Measurements from ENCODE around the gene SDK1.

SDK1 gene

DNA sequence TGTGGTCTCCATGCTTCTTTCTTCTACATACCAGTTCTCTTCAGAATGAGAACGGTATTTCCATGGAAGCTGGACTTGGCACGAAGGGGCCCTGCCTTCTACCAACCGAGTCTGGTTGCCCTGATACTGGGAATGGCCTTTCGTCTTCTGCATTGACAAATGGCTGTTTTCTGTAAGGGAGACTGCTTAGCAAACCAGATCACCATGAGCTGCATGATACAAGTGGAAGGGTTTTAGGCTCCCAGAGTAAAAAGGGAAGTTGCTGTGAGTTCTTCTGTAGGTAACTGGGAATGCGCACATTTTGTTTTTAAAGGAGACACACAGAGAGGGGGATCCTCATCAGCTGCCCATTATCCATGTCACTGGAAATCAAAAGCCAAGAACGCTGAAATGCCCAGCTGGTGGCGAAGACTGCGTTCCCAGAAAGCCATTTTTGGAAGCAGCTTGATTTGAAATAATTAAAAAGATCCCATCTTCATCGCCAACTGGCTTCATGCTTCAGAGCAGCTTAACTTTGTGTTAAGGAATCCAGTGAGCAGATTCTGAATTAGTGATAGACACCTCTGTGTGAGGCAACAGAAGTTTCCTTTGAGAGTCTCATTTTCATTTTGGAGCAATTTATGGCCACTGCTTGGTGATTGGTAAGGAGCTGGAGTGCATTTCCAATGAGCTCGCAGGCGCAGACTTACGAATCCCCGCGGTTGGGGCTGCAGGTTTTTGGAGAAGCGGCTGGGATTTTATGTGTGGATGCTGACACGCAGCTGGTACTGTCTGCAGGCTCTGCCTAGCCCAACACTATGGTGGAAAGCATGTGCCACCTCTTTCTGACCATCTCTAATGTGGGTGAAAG lies 708.4 kb downstream of the SDK1 start:
- no peak for DNase-seq

DNA sequence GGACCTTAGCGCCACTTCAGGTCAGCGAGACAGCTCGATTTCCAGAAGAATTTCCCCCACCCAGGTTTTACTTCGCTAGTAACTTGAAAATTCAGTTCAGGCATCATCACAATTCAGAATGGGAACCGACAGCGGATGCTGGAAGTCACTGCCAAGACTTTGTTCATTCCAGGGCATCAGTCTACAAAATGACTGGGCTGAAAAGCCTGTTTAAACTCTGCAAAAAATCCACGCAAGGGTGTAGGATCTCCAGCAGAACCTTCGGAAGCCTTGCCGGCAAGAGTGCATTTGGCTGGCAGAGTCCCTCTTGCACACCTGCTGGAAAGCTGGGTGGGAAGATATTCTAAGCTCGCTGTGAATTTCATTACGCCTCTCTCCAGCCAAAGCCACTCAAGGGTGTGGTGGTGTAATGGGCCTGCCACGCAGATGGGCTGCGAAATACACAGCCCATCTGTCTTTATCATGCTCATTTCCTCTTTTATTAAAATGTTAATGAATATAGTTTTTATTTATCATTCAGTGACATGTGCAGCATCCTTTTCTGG lies 709.1 kb downstream of the SDK1 start:
- DNase-seq, result no peak

DNA sequence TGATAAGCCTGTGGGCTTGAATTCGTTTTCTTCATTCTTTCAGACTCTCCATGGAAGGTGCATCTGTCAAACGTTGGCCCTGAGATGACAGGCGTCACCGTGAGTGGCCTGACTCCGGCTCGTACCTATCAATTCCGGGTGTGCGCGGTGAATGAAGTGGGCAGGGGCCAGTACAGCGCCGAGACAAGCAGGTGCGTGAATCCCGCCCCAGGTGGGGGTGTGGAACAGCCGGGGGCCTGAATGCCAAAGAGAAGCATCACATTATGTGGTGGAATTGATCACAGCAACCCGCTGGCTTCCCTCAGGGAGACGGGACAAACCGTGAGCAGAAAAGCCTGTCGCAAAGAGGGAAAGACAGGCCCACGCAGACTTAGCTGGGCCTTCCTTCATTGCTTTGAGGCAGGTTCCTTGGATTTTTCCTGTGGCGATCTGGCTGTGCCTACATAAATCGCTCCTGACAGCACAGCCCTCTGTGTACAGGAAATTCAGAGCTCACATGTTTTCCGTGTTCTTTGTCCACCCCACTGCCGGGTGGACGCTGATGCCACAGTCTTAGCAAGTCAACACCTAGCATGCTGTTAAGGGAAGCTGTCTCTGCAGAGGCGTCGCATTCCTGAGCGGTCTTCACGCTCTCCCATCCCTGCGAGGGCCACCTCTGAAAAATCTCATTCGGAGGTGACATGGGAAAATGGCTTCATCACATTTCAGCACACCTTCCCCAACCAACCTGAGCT lies 710.0 kb downstream of the SDK1 start:
- DNase-seq, result no peak

DNA sequence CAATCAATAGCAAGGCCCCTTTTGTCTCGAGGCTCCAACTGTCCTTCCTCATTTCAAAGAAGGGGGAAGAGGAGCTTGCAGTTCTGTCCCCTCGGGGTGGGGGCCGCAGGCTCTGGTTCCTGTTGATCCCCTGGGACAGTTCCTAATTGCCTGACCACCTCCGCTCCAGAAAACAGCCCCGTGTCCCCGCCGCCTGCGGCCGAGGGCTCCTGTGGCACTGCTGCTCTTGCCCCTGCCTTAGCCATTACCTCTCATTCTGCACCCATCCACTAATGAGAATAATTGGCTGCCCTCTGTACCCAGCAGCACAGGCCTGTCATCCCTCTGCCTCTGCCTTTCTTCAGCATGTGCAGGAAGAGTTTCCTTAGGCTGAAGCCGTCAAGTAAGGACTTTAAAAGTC lies 712.7 kb downstream of the SDK1 start:
- no peak for DNase-seq

DNA sequence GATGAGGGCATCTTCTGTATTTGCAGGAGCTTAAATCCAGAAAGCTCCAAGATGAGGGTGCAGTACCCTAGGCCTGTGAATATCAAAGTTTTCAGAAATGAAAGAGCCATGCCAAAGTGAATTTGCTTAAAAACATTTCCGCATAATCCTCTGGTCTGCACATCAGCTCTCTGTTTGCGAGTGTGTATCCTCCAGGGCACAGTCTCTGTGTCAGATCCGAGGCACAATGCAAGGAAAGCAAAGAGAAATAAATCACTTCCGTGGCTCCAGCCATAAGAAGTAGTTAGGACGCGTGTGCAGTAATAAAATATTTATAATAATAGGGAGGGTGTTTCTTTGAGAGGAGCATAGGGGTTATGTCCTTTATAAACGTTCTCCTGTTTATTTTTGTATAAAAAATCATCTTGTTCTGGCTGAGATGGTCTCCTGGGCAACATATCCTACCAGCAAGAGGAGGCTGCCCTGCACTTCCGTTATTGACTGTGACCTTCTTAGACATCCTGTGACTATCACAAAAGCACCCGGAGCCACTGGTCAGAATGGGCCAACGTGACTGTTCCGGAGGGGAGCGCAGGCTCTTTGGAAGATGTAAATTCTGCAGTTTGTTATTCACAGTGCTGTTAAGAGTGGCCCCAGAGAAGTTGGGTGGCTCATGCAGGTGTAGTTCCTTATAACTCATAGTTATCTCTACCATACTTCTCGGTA lies 713.4 kb downstream of the SDK1 start:
- DNase-seq, result no peak

DNA sequence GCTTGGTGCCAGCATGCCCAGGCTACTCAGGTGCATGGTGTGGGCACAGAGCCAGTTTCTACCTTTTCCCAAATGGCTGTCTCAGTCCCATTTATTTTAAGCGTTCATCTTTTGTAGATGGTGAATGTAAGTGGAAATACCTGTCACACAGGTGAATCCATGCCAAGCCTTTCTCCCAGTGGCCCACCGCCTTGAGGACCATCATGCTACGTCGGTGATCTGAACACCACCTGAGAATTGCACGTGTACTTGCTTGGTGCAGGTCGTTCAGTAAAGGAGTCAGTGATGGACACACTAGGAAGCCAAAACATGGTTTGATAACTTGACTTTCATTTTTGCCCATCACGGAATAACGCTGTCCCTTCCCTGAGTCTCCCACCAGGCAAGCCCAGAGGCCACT lies 714.3 kb downstream of the SDK1 start:
- no peak for DNase-seq

DNA sequence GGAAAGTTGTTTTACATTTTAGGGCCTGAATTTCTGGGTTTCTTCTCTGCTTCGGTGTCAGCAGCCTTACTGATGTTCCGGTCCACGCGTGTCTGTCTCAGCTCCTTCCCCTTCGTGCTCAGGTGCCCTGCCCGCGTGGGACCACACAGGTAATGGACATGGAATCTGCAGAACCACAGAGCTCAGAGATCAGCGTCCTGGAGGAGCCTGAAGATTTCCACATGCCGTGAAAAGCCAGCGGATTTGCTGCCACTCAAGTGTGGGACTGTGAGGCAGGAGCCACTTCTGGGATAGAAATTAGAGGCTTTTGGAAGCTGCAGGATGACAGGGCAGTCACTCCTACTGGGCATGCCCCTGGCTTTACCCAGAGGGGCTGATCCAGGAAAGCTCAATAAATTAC lies 714.9 kb downstream of the SDK1 start:
- no peak for DNase-seq

DNA sequence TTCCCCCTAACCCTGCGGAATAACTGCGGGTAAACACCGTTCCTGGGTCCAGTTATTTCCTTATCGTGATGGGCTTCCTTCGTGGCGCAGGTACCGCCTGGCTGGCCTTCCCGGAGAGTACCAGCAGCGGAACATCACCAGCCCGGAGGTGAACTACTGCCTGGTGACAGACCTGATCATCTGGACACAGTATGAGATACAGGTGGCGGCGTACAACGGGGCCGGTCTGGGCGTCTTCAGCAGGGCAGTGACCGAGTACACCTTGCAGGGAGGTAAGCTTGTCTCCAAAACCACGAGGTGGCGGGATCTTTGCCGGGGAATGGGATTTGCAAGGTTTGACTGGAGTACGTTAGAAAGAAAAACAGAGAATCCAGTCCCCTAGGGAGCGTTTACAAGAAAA lies 716.0 kb downstream of the SDK1 start:
- no peak for DNase-seq

DNA sequence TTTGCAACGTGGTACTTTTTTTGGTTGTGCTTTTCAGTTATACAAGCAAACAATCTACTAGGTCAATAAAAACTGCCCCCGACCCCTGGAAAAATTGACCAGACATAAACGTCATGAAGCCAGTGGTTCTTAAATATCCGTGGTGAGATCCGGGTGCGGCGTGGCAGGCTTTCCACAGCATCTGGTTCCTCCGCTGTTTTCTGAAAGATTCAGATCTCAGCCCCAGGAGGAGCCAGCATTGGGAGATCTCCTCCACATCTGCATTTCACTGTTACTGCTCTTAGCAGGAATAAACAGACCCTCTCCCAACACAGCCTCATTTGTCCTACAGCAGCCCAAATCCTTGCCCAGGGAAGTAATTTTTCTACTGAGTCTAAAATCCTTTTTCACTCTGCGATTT lies 716.7 kb downstream of the SDK1 start:
- DNase-seq, result no peak

DNA sequence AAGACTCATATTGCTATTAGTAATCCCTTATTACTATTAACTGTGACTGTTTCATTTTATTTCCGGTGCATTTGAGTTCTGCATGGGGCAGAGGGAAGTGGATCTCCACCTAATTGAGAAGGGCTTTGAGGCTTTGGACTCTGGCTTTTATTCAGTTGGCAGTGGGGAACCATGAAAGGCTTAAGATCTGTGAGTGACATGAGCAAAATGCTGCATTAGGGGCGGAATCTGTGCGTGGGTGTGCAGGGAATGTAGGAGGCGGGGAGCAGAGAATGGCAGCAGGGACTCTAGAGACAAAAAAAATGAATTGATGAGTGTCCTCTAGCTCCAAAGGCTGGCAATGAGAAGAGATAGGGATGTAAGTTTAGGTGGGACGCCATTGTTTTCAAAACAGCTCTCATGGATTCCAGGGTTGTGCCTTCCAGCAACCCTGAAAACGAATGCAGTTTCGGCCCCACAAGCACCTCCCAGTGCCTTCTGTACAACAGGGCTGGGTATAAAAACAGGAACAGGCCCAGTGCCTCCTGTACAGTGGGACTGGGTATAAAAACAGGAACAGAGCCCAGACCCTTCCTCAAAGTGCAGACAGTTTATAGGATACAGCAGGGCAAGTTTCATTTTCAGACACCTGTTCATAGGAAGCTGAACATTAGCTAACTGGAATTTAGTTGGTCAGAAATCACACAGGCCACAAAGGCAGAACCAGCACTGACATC lies 717.7 kb downstream of the SDK1 start:
- DNase-seq, result no peak

DNA sequence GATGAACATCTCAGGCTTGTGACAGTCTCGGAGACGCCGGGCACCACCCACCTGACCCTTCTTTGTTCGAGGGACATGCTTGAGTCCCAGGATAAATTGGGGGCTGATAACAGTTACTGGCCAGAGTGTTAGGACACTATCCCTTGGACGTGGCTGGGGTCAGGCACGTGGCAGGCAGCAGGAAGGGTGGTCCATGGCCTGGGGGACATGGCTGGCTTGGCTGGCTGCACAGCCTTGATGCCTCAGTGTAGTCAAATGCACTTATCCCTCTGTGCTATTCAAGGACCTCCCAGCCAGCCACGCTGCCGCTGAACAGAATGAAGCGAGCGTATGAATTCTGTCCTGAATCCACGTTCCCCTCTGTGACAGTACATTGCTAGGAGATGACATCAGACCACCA lies 719.0 kb downstream of the SDK1 start:
- DNase-seq, result no peak

DNA sequence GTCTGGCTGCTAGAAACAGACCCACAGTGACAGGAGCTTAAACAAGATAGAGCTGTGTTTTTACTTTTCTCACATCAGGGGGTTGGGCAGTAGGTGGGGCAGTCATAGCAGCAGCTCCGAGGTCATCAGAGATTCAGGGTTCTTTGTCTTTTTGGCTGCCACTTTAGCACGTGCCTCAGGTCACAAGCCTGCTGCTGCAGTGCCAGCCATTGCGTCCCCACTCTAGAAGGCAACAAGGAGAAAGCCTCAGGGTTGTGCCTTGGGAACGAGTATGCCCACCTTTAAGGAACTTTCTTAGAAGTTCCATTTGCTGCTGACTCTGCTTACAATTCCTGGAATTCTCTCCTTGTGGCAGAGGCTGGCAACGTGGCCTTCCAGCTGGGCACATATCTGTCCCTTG lies 720.4 kb downstream of the SDK1 start:
- DNase-seq, result no peak

DNA sequence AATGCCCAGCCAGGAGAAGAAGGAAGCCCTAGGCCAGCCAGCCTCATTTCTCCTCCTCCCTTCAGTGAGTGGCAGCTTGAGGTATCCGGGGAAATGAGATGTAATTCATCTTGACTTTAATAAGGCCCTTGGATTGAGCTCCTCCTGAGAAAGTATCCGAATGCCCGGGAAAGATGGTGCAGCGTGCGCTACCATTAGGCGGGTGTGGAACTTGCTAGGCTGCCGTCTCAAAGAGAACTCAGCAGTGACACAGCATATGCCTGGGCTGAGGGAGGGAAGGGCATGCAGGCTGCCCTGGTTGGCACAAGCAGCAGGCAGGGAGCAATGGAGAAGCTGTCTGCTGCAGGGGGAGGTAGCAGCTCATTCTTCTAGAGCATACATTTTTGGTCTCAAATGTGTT lies 721.2 kb downstream of the SDK1 start:
- DNase-seq, result no peak

DNA sequence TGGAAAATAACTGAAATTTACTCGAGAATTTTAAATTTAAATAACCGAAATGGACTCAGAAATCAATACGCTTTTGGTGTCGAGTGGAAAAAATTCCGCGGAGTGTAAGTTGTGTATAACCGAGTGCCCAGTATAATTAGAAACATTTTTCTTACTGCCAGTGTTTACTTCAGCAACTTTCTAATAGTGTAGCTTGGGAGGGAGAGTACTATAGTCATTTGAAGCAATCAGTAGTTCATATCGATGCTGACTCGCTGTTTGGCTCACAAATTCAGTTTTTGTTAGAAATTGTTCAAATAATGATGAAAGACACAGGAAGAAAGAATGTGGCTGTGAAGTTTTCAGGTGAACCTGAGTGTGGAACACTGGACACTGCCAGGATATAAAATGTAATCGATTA lies 722.5 kb downstream of the SDK1 start:
- DNase-seq, result no peak

DNA sequence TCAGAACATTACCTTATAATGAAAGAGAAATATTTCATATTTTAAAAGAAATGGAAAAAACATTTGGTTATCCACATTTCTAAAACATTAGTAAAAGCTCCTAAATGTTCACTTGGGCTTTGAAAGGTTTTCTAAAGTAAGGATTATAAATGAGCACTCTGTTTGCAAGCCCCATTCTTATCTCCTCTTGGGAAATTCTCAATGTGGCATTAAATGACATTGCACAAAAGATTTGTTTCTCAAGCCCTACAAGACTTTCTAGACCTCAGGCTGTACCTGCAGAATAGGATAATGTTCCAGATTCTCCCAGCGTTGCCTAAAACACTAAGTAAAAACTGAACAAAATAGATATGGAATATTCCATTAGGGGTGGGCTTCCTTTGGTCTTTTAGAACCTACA lies 723.1 kb downstream of the SDK1 start:
- DNase-seq, result no peak

DNA sequence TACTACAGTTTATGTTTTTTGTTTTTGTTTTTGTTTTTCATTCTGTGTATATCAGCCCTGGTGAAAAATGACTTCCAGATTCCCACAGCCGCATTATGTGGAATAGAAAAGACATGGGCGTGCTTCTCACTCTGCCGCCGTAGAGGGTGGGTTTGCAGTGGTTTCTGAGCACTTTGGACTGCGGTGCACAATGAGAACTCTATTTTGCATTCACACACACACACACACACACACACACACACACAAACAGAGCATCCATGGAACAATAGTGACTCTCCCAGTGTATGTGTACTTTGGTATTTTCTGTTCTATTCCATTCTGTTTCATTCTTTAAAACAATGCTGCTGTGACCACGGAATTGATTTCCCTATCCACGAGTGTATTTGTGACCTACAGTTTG lies 723.8 kb downstream of the SDK1 start:
- no peak for DNase-seq

DNA sequence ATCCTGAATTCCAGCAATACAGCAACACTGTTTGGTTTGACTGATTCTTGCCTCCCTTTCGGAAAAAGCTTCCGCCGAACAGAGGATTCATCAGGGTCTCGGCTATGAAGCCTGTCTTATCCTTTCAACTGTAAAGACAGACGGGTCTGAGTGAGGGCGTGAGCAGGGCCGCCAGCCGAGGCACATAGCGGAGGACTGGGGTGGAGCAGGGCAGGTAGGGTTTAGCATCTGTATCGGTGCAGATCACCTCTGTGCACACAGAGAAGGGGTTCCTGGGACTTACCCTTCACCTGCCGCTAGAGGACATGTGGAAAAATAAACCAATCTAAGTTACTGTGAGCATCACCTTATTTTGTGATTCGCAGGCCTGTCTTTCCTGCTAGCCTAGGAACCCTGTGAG lies 724.2 kb downstream of the SDK1 start:
- no peak for DNase-seq

DNA sequence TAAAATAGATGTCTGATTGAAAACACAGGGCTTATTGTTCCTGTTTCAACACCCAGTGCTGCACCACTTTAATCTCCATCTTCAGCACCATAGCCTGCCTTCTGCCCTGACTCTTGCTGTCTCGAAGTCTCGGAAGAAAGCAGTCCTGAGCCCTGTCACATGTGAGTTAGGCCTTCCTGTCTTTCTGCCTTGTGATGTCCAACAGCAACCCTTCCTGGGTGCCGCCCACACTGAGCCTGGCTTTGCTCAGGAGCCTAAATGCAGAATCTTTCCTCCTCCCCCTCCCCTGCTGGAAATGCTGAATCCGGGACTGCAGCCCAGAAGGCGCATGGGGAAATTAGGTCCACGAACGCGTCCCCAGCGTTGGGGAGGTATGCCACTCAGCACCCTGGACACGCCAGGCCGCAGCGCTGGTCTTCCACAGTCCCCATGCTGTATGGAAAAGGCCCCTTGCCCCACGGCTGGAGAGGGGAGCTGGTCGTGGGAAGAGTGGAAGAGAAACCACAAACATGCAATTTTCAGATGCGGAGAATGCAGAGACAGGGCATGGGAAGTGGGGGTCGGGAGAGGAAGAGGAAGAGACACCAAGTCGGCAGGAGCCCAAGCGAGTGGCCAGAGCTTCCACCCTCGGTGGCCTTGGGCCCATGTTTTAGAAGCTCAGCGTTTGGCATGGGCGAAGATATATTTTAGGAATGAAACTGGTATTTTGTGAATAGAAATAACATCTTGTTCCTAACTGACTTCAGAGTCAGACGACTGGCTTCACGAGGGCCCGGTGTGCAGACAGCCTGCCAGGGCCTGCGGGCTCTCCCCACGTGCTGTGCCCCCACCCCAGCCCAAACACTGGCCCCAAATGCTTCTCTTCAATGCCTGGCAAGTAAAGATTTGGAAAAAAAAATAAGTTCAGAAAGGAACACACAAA lies 724.9 kb downstream of the SDK1 start:
- no peak for DNase-seq

DNA sequence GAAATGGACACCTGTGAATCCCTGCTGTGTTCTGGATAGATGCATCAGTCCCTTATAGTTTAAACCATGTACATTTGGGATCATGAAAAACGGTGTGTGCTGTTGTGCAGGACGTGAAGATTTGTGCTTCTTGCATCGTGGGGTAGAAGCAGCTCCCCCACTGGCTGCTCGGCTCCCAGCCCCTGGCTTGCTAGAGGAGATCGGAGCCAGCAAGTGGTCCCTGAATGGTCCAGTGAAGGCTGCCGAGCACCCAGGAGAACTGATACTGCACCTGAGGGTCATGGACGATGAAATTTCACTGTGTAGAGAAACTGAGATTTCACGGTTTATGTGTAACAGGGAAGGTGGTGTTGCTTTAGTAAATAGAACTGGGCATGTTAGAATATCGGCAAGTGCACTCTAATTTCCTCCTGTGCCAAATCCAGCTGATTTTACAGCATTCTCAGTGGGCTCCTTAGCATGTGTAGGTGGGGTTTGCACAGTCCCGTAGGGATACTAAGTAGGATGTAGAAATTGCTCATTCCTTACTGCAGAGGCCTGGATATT lies 726.0 kb downstream of the SDK1 start:
- DNase-seq, result no peak

DNA sequence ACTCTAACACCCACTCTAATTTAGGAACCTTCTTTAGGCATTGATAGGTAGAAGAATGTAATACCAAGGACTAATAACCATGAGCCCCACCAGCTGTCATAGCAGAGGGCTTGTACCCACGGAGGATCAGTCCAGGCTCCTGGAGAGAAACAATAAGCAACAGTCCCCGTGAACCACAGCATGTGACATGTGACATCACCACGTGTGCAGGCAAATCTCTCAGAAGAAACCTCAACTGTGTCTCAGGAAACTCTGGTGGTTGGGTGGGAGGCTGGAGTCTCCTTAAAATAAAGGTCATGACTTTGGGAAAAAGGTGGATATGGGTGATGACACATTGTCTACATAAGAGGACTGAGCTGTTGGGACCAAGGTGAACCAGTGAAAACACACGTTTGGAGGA lies 727.2 kb downstream of the SDK1 start:
- DNase-seq, result no peak

DNA sequence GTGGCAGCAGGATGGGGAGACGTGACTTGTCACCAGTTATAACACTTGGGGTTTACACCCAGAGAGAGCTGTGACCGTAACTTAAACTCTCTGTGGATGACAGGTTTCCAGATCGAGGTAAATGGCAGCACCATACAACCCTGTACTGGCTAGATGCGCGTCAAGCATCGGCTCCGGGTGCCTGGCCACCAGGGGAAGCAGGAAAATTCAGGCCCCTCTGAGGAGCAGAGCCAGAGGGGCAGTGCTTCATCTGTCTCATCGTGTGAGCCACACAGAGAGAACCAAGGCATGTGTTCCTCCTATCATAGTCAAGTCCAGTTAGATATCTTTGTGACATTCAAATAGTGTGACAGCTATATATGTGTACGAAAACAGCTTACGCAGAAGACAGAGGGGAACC lies 728.9 kb downstream of the SDK1 start:
- DNase-seq, result no peak

Measured in CD4-positive, alpha-beta T cell treated with Interleukin-6 for 4 hours (primary cell).